Left forelimb (tissue), 1 donor: ENCODE data around the gene PDE5A.

Experiments used
- DNase-seq: peaks from one replicate; pipeline ENCODE4 v3.0.0-alpha.2; 2018; ENCODE audit warnings: low spot score

Gene PDE5A

DNA sequence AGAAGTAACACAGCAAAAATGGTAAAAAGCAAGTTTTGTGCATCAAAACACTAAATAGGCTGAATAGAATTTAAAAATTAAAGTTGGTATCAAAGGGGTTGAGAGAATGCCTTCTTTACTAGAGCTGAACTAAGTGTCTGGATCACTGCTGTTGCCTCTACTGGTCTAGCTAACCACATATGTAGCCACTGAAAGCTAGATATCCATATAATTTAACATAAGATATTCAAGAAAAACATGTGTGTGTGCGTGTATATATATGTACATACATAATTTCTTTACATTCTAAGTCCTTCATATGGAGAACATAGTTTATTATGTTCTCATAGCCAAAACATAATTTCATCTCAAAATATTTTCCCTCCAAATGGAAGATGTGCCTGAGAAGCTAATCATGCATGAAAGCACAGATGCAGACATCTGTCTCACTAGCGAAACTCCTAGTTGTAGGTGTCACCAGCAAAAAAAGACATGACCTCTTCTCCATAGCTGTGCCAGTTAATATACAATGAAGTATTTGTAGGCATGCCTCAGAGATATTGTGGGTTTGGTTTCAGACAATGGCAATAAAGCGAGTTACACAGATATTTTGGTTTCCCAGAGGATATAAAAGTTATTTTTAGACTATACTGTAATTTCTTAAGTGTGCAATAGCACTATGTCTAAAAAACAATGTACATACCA, 47.3 kb downstream of the PDE5A start:
- DNase-seq: no peak

- DNase-seq: no peak
Measured at GRCh38 chr4:119580293-119580692, 48.3 kb downstream of the PDE5A start.

- no peak for DNase-seq
Measured at GRCh38 chr4:119579823-119580222, 48.8 kb downstream of the PDE5A start.

DNA sequence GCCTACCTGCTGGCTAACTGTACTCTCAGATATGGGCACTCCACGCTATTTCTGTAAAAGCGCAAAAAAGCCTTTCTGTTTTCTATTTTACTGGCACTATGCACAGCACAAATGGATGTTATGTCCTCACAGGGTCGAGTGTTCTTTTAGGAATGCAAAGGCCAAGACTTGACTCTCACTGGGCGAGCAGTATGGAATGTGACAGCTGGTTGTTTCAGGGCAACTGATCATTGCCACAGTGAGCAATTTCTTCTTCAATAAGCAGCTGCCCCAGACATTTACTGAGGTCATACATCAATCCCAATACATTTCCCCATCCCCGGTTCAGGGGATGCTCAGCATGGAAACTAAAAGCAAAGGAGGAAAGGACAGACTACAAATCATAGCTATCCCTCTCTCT, 58.2 kb downstream of the PDE5A start:
- DNase-seq: no peak

GRCh38 chr4:119564106-119564505, 64.5 kb downstream of the PDE5A start:
- no peak for DNase-seq

- no peak for DNase-seq
Measured at GRCh38 chr4:119559044-119559647, 69.5 kb downstream of the PDE5A start.

DNA sequence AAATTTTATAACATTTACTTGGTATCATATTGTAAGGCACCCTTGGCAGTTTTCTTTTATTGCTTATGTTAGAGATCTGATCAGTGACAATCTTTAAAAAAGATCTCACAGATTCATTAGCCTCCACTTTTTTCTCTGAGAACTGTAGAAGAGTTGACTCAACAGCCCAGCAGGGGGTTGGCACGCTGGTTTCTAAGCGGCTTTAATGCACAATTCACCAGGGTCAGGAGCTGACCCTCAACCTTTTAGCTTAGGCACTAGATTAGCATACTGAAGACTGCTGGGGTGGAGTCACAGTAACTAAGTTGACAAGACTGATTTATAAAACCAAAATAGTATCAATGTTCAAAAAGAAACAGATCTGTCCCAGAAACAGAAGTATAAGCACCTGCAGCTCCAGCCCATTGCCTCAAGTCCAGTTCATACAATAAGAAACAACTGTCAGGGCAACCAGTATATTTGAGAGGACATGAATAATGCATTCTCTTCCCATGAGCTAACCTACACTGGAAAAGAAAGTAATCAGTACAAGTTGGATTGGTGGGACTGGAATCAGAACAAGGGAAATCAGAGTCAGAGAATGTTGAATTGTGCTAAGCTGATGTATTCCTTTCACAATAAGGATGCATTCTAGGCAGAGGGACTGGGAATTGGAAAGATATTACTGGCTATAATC, 77.6 kb downstream of the PDE5A start:
- DNase-seq: no peak

DNA sequence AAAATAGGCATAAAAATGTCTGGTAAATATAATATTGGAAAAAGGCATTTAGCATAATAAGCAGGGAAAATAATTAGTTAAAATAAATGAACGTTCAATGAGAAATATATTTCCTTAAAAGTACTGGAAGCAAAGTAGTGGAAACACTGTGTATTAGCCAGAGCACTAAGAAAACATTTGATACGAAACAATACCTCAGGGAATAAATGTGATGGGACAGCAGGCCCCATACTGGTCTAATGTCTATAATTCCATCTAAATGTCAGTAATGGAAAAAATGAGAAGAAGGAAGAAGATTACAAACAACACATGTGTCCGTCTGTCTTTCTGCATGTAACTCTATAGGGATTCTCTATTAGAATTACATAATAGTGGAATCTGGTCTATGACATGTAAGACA, 79.0 kb downstream of the PDE5A start:
- no peak for DNase-seq

GRCh38 chr4:119543779-119544178, 84.8 kb downstream of the PDE5A start:
- DNase-seq: no peak

GRCh38 chr4:119543187-119543586, 85.4 kb downstream of the PDE5A start:
- no peak for DNase-seq

DNA sequence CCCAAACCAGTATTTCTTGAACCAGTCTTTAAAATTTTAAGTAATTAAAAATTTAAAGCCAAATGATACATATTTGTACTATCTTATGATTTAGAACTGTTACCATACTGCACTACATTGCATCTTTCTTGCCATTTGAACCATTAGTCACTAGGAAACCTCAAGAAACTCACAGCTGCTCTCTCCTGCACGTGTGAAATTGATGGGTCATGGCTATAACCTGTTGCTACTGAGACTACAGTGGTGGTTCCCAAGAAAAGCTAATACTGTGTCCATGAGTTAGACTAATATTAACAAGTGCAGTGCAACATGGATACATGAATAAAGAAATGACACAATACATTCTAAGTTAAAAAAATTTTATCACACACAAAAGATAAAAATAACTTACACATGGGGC, 88.4 kb downstream of the PDE5A start:
- DNase-seq: no peak

DNA sequence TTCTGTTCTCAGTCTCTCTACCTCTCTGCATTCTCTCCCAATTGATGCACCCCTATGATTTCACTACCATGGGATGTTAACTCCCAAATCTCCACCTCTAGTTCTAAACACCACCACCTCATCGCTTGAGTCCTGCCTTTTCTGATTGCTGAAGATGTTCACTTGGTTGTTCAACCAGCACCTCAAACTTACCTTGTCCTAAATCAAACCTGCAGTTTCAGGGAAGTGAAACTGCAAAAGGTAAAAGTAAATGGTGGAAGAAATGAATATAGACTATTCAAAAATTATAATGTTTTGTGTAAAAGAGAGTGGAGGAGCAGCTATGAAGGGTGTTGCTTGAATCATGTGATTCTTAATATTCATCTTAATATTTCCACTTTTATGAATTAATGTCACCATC, 91.0 kb downstream of the PDE5A start:
- no peak for DNase-seq

GRCh38 chr4:119536572-119537528, 91.8 kb downstream of the PDE5A start:
- no peak for DNase-seq

GRCh38 chr4:119532319-119532718, 96.3 kb downstream of the PDE5A start:
- no peak for DNase-seq

DNA sequence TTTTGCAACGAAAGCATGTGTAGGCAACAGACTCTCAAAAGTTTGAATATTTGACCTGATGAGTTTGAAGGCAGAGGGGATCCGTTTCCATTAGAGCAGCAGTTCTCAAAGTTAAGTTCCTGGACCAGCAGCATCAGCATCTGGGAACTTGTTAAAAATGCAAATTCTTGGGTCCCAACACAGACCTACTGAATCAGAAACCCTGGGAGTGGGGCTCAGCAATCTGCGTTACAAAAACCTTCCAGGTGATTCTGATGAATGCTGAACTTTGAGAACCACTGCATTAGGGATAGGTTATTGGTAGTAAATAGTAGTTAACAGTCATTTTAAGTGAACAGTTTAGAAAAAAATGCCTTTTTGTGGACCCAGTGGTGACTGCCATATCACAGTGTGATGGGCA, 98.8 kb downstream of the PDE5A start:
- no peak for DNase-seq

DNA sequence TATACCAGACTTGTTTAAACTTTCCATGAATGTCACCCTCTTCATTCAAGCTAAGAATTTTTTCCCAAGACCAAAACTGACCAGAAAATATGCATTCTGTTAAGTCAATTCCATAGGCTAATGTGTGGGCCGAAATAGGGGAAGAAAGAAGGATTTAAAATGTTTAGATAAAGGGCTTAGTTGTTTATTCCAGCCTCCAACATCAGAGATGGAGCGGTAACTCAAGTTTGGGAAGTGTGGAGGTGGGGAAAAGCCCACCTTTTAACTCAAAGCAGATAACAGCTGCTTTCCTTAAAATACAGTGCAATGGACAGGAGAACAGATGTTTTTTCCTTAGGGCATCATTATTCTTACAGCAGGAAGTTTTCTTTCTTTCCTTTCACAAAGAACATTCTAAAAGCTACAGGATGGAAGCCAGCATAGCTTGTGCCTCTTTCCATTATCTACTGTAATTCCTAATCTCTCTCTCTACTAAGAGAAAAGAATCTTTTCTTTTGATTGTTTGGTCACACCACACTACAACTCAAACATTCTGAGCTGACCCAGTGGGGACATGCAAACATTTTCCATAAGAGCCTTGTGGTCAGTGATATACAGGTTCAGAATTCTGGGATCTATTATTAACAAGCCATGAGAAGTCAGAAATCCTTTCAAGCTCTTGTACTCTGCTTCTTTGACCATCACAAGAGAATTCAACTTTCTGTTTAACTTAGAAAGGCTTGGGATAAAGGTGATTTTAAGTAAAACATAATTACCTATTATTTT, 101.6 kb downstream of the PDE5A start:
- no peak for DNase-seq

DNA sequence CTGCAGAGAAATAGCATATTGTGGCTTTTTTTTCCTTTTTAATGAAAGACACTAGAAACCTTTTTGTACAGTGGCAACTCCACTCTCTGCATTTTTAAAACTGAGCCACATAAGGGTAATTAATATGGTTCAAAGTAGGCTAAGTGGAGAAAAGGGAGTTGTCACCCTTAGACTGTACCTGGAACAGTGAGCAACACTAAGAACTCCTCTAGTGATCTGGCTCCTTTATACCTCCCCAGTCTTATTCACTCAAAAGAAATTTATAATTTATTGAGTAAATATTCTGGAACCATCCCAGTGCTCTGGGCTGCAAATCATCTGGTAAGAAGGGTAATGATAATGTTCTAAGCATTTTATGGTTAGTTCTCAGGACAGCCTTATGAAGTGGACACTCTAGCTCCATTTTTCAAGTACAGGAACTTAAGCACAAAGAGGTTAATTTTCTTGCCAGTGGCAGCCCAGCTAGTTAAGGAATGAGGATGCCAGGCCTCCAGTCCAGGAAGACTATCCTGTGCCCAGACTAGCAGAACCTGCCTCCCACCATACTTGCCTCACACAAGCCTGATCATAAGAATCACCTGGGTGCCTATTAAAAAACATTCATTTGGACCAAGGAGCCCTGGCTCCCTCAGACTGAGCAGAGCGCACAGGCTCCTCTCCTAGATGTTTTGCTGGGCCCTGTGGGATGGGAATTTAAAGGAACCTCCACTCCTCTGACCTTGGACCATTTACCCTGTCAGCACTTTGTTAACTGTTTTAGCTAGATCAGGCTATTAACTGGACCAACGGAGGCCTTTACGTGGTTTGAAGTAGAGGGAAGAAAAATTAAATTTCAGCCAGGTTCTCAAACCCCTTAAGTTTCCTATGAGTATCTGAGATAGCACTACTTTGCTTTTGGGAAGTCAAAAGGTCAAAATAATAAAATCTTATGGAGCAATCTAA, 102.6 kb downstream of the PDE5A start:
- DNase-seq: no peak

GRCh38 chr4:119525005-119525749, 103.4 kb downstream of the PDE5A start:
- DNase-seq: no peak

DNA sequence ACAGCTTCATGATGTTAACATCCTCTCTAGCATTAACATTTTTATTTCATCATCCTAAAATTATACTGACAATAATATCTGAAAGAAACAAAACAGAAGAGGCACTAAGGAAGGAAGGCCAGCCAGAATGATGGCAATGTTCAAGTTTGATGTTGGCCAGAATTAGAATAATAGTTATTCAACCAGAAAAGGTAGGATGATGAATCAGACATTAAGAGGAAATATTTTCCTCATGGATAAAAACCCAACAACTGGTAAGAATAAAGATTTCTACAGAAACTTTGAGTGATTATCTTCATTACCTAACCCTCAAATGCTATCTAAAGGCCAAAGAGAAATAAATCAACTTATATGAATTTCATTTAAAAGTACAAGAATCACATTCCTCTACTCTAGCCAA, 105.2 kb downstream of the PDE5A start:
- no peak for DNase-seq

- no peak for DNase-seq
Measured at GRCh38 chr4:119521268-119521667, 107.3 kb downstream of the PDE5A start.
